ENCODE results near the gene USH1G. TPM values are rescaled to one million over a fixed set of nuclear protein-coding genes. Genes with fewer than 3 reads are reported as not detected.

Gene USH1G
- total and polyA plus RNA-seq, 2 of the 13 experiments (the other 11 are each of a cell fraction or from before 2014, with no cell fraction given) = 0.04 TPM; not detected in 1

- TF ChIP-seq RNF219 (CRISPR knock-in tag; IDR thresholded peaks at IDR 0.05) (no peak), ZNF558 (CRISPR knock-in tag; IDR thresholded peaks at IDR 0.05; ENCODE audit: borderline replicate concordance) (no peak), KDM3A (CRISPR knock-in tag; IDR thresholded peaks at IDR 0.05; ENCODE audit: low read depth) (no peak), ZFY (CRISPR knock-in tag; IDR thresholded peaks at IDR 0.05) (no peak), ZNF83 (CRISPR knock-in tag; IDR thresholded peaks at IDR 0.05; ENCODE audit: borderline replicate concordance) (no peak), ZBTB40 (IDR thresholded peaks at IDR 0.05) (no peak), ZBTB40 (CRISPR knock-in tag; IDR thresholded peaks at IDR 0.05) (no peak), ZNF678 (CRISPR knock-in tag; IDR thresholded peaks at IDR 0.05) (no peak), PAF1 (CRISPR knock-in tag; IDR thresholded peaks at IDR 0.05) (no peak)
These were observed 54.7 kb downstream of the USH1G start (continued) for GRCh38 chr17:74868251-74868907.

Data from HepG2 (cell line).